ENCODE results near the gene CD2.

The CD2 gene

GRCh38 chr1:116769561-116769977 lies 15.3 kb downstream of the CD2 start:
- peak; percentile 28 for DNase-seq (ENCODE audit: low read depth)
- no peak overlapping the region for H3K4me3 ChIP-seq (ENCODE audit: low read depth, low read length)
- TF ChIP-seq, protein P1, sequence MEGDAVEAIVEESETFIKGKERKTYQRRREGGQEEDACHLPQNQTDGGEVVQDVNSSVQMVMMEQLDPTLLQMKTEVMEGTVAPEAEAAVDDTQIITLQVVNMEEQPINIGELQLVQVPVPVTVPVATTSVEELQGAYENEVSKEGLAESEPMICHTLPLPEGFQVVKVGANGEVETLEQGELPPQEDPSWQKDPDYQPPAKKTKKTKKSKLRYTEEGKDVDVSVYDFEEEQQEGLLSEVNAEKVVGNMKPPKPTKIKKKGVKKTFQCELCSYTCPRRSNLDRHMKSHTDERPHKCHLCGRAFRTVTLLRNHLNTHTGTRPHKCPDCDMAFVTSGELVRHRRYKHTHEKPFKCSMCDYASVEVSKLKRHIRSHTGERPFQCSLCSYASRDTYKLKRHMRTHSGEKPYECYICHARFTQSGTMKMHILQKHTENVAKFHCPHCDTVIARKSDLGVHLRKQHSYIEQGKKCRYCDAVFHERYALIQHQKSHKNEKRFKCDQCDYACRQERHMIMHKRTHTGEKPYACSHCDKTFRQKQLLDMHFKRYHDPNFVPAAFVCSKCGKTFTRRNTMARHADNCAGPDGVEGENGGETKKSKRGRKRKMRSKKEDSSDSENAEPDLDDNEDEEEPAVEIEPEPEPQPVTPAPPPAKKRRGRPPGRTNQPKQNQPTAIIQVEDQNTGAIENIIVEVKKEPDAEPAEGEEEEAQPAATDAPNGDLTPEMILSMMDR (conservative IDR thresholded peaks at IDR 0.05; ENCODE audit: low read depth, low read length) = no peak

GRCh38 chr1:116769994-116770393 lies 15.8 kb downstream of the CD2 start:
- TF ChIP-seq, protein P1 (conservative IDR thresholded peaks at IDR 0.05; ENCODE audit: low read depth, low read length) = no peak
- H3K4me3 ChIP-seq (ENCODE audit: low read depth, low read length) = no peak overlapping the region
- DNase-seq (ENCODE audit: low read depth) = no peak

DNA sequence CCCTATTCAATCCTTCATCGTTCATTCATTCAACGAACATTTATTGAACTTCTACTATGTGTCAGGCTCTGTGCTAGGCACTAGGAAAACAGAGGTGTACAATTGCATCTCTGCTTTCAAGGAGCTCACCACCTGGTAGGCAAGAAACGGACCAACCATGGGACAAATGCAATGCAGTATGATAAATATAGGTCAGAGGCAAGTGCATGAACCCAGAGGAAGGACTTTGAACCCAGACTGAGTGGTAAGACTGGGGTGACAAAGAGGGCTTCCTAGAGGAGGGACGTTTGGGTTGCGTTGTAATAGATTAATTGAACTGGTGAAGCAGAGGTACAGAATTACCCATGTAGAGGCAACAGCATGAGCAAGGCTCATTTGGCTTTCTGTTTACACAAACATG lies 16.4 kb downstream of the CD2 start:
- TF ChIP-seq, protein P1 (conservative IDR thresholded peaks at IDR 0.05; ENCODE audit: low read depth, low read length) = no peak
- DNase-seq (ENCODE audit: low read depth) = no peak
- no peak overlapping the region for H3K4me3 ChIP-seq (ENCODE audit: low read depth, low read length)

DNA sequence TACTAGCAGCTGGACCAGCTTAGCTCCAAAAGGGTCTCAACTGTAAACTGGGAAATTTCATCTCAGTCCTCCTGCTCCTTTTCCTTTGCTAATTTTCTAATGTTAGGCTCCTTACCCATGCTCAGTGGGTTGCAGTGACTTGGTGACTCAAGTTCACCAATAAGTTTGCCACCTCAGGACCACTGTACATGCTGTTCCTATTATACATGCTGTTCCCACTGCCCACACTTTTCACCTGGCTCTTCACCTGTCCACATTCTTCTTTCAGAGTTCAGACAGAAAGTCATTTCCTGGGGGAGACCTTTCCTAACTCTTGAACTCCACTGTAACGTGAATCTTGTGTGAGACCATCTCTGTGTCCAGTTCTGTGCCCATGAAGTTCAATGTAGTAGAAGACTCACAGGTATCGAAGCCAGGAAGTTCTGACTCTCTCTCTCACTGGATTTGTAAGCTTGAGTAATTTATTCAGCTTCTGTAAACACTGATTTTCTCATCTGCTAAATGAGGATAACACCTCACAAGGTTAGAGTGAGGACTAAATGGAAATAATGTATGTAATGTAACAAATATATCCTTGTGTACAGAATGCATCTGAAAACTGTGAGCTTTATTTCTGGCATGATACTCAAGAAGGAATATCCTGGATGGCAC lies 17.9 kb downstream of the CD2 start:
- no peak for DNase-seq (ENCODE audit: low read depth)
- no peak overlapping the region for H3K4me3 ChIP-seq (ENCODE audit: low read depth, low read length)
- TF ChIP-seq, protein P1 (conservative IDR thresholded peaks at IDR 0.05; ENCODE audit: low read depth, low read length) = no peak

DNA sequence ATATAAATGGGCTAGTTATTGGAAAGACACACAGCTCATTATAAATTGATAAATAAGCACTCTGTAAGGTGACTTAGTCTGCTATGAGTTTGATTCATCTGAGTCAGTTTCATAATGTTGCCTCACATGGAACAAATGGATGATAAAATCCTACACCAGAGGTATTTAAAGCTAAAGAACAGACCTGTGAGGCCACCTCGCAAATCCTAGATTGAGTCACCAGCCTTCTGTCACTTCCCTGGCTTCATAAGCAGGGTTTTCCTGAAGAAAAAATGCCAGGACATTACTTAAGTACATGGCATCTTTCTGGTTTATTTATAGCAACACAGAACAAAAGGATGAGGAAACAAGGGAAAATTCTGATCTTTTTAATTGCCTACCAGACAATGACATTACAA lies 18.4 kb downstream of the CD2 start:
- DNase-seq (ENCODE audit: low read depth) = no peak
- no peak overlapping the region for H3K4me3 ChIP-seq (ENCODE audit: low read depth, low read length)
- TF ChIP-seq, protein P1 (conservative IDR thresholded peaks at IDR 0.05; ENCODE audit: low read depth, low read length) = no peak

DNA sequence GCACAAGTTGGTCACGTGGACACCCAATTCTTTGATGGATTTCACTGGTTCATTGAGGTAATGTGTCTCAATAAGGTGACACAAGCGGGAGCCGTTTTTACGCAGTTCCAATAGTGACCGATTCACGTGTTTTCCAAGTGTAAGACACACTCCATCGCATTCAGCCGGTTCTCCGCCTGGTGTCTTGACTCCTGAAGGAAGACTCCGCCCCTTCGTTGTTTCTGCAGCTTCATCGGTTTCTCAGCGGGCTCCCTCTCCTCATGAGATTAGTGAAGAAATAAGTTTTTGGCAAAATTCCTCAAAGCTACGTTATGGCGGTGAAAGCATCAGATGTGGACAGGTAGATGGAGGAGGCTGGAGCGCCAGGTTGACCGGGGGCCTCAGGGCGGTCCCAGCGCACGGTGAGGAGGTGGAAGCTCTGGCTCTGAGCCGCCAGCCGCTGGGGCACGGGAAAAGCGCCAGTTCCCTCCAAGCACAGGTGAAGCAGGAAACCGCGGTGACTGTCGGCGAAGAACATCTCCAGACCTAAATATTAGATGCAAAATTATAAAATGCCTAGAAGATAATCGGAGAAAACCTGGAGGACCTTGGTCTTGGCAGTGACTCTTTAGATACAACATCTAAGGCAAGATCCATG lies 21.0 kb downstream of the CD2 start:
- no peak overlapping the region for H3K4me3 ChIP-seq (ENCODE audit: low read depth, low read length)
- no peak for DNase-seq (ENCODE audit: low read depth)
- TF ChIP-seq, protein P1 (conservative IDR thresholded peaks at IDR 0.05; ENCODE audit: low read depth, low read length) = no peak

Data from choroid plexus epithelial cell (primary cell).